GM12892 (cell line): Measurements from ENCODE around the gene NSMF.

Experiments
- DNase-seq: peaks from one replicate; pipeline ENCODE4 v3.0.0; 2011; ENCODE audit not compliant: insufficient read length
- FAIRE-seq: peaks from 2 replicates; lab custom pipeline; 2011; peaks lifted over from hg19 to GRCh38; lab: Jason Lieb, UNC
- POLR2A ChIP-seq: IDR thresholded peaks from 2 replicates; pipeline ENCODE4 v1.6.1; 2011; ENCODE audit warnings: low read depth, low read length, control low read depth
- POLR2AphosphoS5 ChIP-seq: IDR thresholded peaks from 2 replicates; pipeline ENCODE4 v1.6.1; 2011; ENCODE audit warnings: low read depth, low read length, control low read depth
- TAF1 ChIP-seq: IDR thresholded peaks from 2 replicates; pipeline ENCODE4 v1.6.1; 2011; ENCODE audit warnings: low read depth, mild to moderate bottlenecking, control low read depth, low read length, borderline replicate concordance

Gene NSMF

GRCh38 chr9:137488906-137489305 is 29.8 kb upstream of the NSMF start:
- DNase-seq: no peak
- FAIRE-seq: no peak
- TF ChIP-seq TAF1 (no peak), POLR2AphosphoS5 (no peak), POLR2A (no peak)

- TF ChIP-seq TAF1 (no peak), POLR2A (no peak), POLR2AphosphoS5 (no peak)
- no peak for DNase-seq
- no peak for FAIRE-seq
Measured at GRCh38 chr9:137488327-137488653, 29.2 kb upstream of the NSMF start.

DNA sequence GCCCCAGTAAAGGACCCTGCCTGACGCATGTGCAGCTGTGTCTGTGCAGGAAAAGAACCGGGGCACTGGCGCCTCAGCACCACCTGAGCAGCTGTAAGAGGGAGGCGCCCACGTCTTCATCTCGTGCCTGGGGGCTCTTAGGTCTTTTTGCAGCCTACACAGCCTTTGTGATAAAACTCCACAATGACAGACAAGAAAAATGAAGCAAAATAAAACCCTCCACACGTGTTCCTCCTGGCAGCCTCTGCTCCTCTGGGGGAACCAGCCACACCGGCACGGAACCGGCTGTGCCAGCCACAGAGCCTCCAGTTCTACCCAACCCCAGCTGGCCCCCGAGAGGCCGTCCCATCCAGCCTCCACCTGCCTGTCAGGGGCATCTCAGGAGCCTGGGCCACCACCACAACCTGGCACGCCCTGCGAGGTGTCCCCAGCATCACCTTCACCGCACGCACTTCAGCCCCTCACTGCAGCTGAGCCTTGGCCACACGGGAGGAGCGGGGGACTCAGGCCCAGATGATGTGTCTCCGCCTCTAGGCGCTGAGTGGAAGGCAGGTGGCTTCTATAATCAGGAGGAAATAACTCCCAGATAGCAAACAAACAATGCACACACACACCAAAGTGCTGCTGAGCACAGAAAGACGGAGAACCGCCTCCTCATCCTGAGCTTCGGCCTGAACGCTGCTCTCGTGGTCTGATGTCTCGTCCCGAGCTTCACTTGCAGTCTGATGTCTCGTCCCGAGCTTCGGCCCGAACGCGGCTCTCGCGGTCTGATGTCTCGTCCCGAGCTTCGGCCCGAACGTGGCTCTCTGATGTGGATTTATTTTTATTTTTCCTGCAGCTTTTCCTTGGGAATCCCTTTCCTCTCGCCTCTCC is 28.6 kb upstream of the NSMF start:
- no peak for DNase-seq
- FAIRE-seq: no peak
- no peak for TF ChIP-seq POLR2AphosphoS5
- no peak for TF ChIP-seq POLR2A
- TF ChIP-seq TAF1: no peak

- no peak for DNase-seq
- TF ChIP-seq TAF1: no peak
- TF ChIP-seq POLR2AphosphoS5: no peak
- no peak for TF ChIP-seq POLR2A
- no peak for FAIRE-seq
Measured at GRCh38 chr9:137486545-137487453, 27.7 kb upstream of the NSMF start.

DNA sequence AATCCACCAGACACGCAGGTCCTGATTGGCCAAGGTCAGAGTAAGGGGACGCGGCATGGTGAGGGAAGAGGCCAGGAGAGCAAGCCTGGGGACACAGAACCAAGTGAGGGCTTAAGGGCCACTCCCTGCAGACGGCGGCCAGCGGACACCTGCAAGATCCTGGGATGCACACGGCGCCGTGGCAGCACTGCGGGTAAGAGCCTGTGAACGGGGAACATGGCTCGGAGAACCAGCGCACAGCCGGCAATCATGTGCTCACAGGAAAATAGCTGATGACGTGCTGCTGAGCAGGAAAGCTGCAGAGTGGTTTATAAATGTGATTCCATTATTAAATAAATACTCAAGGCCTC is 27.0 kb upstream of the NSMF start:
- DNase-seq (no peak), FAIRE-seq (no peak)
- TF ChIP-seq TAF1 (no peak), POLR2A (no peak), POLR2AphosphoS5 (no peak)

- DNase-seq (no peak), FAIRE-seq (no peak)
- TF ChIP-seq POLR2A (no peak), TAF1 (no peak), POLR2AphosphoS5 (no peak)
Measured at GRCh38 chr9:137485343-137486140, 26.4 kb upstream of the NSMF start.

DNA sequence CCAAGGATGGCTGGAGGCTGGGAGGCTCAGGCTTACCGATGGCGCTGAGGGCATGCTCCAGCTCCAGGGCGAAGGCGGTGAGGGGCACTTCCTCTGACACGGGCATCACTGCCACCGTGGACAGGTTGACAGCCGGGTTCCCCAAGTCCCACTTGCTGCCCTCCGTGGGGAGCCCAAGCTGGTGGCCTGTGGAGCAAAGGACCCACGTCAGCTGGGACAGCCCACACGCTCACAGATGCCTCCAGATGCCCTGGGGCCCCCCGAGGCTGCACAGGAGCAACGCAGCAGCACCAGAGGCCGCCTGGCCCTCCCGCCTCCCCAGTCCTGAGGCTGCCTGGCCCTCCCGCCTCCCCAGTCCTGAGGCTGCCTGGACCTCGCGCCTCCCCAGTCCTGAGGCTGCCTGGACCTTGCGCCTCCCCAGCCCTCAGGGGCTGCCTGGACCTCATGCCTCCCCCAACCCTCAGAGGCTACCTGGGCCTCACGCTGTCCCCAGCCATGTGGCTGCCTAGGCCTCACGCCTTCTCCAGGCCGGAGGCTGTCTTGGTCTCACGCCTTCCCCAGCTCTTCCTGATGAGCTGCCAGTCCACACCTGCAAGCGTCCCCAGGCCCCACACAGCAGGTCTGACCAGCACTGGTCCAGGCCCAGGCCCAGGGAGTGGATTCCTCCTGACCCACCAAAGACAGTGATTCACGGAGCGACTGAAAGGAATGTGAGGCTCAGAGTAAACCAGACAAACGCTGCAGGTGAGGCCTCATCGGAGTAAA is 25.6 kb upstream of the NSMF start:
- no peak for FAIRE-seq
- no peak for TF ChIP-seq TAF1
- TF ChIP-seq POLR2A: no peak
- TF ChIP-seq POLR2AphosphoS5: no peak
- DNase-seq: no peak

GRCh38 chr9:137482094-137482781 is 23.1 kb upstream of the NSMF start:
- no peak for TF ChIP-seq POLR2AphosphoS5
- TF ChIP-seq POLR2A: no peak
- no peak for TF ChIP-seq TAF1
- DNase-seq: no peak
- no peak for FAIRE-seq

GRCh38 chr9:137480686-137481683 is 21.9 kb upstream of the NSMF start:
- FAIRE-seq (no peak), DNase-seq (no peak)
- no peak for TF ChIP-seq TAF1
- no peak for TF ChIP-seq POLR2AphosphoS5
- no peak for TF ChIP-seq POLR2A
